ENCODE measurements around the gene TMEM175.

DNA sequence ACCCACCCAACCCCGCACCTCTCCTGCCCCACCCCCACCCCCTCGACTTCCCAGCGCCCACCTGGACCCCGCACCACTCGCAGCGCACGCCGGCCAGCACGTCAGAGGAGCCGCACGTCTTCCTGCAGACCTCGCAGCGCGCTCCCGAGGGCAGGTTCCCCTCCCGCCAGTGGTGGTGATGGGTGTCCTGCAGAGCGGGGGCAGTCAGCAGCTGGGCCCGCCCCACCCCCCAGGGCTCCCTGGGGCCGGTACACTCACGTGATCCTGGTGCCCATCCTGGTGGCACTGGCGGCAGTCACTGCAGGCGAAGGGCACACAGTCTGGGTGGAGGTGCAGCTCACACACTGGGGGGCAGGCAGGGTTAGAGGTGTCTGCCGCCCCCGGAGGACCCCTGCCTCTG, 36.0 kb downstream of the TMEM175 start:
- TF ChIP-seq, protein P1, sequence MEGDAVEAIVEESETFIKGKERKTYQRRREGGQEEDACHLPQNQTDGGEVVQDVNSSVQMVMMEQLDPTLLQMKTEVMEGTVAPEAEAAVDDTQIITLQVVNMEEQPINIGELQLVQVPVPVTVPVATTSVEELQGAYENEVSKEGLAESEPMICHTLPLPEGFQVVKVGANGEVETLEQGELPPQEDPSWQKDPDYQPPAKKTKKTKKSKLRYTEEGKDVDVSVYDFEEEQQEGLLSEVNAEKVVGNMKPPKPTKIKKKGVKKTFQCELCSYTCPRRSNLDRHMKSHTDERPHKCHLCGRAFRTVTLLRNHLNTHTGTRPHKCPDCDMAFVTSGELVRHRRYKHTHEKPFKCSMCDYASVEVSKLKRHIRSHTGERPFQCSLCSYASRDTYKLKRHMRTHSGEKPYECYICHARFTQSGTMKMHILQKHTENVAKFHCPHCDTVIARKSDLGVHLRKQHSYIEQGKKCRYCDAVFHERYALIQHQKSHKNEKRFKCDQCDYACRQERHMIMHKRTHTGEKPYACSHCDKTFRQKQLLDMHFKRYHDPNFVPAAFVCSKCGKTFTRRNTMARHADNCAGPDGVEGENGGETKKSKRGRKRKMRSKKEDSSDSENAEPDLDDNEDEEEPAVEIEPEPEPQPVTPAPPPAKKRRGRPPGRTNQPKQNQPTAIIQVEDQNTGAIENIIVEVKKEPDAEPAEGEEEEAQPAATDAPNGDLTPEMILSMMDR (tag by site-specific recombination; IDR thresholded peaks at IDR 0.05): no peak
- TF ChIP-seq, protein P2, sequence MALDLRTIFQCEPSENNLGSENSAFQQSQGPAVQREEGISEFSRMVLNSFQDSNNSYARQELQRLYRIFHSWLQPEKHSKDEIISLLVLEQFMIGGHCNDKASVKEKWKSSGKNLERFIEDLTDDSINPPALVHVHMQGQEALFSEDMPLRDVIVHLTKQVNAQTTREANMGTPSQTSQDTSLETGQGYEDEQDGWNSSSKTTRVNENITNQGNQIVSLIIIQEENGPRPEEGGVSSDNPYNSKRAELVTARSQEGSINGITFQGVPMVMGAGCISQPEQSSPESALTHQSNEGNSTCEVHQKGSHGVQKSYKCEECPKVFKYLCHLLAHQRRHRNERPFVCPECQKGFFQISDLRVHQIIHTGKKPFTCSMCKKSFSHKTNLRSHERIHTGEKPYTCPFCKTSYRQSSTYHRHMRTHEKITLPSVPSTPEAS (tag by site-specific recombination; IDR thresholded peaks at IDR 0.05): no peak
- TF ChIP-seq ZNF501 (tag by site-specific recombination; IDR thresholded peaks at IDR 0.05) (no peak), ZNF830 (tag by site-specific recombination; IDR thresholded peaks at IDR 0.05; ENCODE audit: low read depth) (no peak), ZNF670 (tag by site-specific recombination; IDR thresholded peaks at IDR 0.05; ENCODE audit: low read depth) (no peak), PRDM1 (tag by site-specific recombination; IDR thresholded peaks at IDR 0.05) (no peak)
- TF ChIP-seq, protein P3, sequence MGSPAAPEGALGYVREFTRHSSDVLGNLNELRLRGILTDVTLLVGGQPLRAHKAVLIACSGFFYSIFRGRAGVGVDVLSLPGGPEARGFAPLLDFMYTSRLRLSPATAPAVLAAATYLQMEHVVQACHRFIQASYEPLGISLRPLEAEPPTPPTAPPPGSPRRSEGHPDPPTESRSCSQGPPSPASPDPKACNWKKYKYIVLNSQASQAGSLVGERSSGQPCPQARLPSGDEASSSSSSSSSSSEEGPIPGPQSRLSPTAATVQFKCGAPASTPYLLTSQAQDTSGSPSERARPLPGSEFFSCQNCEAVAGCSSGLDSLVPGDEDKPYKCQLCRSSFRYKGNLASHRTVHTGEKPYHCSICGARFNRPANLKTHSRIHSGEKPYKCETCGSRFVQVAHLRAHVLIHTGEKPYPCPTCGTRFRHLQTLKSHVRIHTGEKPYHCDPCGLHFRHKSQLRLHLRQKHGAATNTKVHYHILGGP (tag by site-specific recombination; IDR thresholded peaks at IDR 0.05): no peak
- TF ChIP-seq, protein P4, sequence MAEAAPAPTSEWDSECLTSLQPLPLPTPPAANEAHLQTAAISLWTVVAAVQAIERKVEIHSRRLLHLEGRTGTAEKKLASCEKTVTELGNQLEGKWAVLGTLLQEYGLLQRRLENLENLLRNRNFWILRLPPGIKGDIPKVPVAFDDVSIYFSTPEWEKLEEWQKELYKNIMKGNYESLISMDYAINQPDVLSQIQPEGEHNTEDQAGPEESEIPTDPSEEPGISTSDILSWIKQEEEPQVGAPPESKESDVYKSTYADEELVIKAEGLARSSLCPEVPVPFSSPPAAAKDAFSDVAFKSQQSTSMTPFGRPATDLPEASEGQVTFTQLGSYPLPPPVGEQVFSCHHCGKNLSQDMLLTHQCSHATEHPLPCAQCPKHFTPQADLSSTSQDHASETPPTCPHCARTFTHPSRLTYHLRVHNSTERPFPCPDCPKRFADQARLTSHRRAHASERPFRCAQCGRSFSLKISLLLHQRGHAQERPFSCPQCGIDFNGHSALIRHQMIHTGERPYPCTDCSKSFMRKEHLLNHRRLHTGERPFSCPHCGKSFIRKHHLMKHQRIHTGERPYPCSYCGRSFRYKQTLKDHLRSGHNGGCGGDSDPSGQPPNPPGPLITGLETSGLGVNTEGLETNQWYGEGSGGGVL (tag by site-specific recombination; IDR thresholded peaks at IDR 0.05): no peak

All from HEK293 (cell line).